ENCODE measurements around the gene TACC2. TPM values are rescaled to one million over a fixed set of nuclear protein-coding genes. Genes with fewer than 3 reads are reported as not detected.

Gene TACC2
- total RNA-seq, 1 donor from 2014 or later = not detected

GRCh38 chr10:122248356-122249302 lies 259.7 kb downstream of the TACC2 start:
- DNase-seq = no peak
- Mint-ChIP-seq H3K27ac (no peak overlapping the region), H3K4me1 (no peaks in the 10 kb centered on the region), H3K9me3 (no peaks in the 10 kb centered on the region), H3K27me3 (no peaks in the 10 kb centered on the region), H3K4me3 (no peak overlapping the region), H3K36me3 (ENCODE audit: low read depth) (no peaks in the 10 kb centered on the region)
- ATAC-seq (ENCODE audit: low read depth) = no peak
- TF ChIP-seq CTCF (IDR thresholded peaks at IDR 0.05) = no peak
- ChIA-PET CTCF (no interaction called here), POLR2A (no interaction called here)
- intact Hi-C loops (cut with micrococcal nuclease) = no loop called here

- no peaks in the 10 kb centered on the region for H3K4me1 Mint-ChIP-seq
- DNase-seq = no peak
- intact Hi-C loops (cut with micrococcal nuclease) = no loop called here
- ChIA-PET POLR2A (no interaction called here), CTCF (no interaction called here)
- no peaks in the 10 kb centered on the region for H3K27me3 Mint-ChIP-seq
- TF ChIP-seq CTCF (IDR thresholded peaks at IDR 0.05) = no peak
- no peaks in the 10 kb centered on the region for H3K9me3 Mint-ChIP-seq
- no peaks in the 10 kb centered on the region for H3K36me3 Mint-ChIP-seq (ENCODE audit: low read depth)
- ATAC-seq (ENCODE audit: low read depth) = no peak
- H3K4me3 Mint-ChIP-seq = no peak overlapping the region
- no peak overlapping the region for H3K27ac Mint-ChIP-seq
Observed at GRCh38 chr10:122249303-122249850, 260.4 kb downstream of the TACC2 start.

- DNase-seq (no peak), ATAC-seq (ENCODE audit: low read depth) (no peak)
- Mint-ChIP-seq H3K9me3 (no peaks in the 10 kb centered on the region), H3K27ac (no peak overlapping the region), H3K4me3 (no peak overlapping the region), H3K36me3 (ENCODE audit: low read depth) (no peaks in the 10 kb centered on the region), H3K4me1 (no peaks in the 10 kb centered on the region), H3K27me3 (peaks cover under 1% of the 10 kb centered on the region)
- CTCF ChIA-PET = no interaction called here
- POLR2A ChIA-PET = no interaction called here
- intact Hi-C loops (cut with micrococcal nuclease) = no loop called here
- TF ChIP-seq CTCF (IDR thresholded peaks at IDR 0.05) = no peak
Observed at GRCh38 chr10:122249991-122250750, 261.2 kb downstream of the TACC2 start.

GRCh38 chr10:122251459-122252255 lies 262.7 kb downstream of the TACC2 start:
- no peaks in the 10 kb centered on the region for H3K9me3 Mint-ChIP-seq
- H3K4me3 Mint-ChIP-seq = no peak overlapping the region
- no peaks in the 10 kb centered on the region for H3K36me3 Mint-ChIP-seq (ENCODE audit: low read depth)
- no peak overlapping the region for H3K27ac Mint-ChIP-seq
- CTCF ChIA-PET = interaction anchor here (1.2 kb wide), 1 partner anchor 16 kb away, joined by 4 read pairs; no protein-coding TSS in a partner anchor
- H3K27me3 Mint-ChIP-seq = peaks cover 2% of the 10 kb centered on the region
- no peak for ATAC-seq (ENCODE audit: low read depth)
- no peak for TF ChIP-seq CTCF (IDR thresholded peaks at IDR 0.05)
- no peak for DNase-seq
- intact Hi-C loops (cut with micrococcal nuclease) = no loop called here
- POLR2A ChIA-PET = no interaction called here
- H3K4me1 Mint-ChIP-seq = no peaks in the 10 kb centered on the region
